Panc1 (cell line): Measurements from ENCODE around the gene SALL3.

Source experiments
- CTCF ChIP-seq: fragments of 450-650 bp; IDR thresholded peaks from 2 replicates; pipeline ENCODE4 v1.5.1; 2017; ENCODE audit warnings: mild to moderate bottlenecking
- SIN3A ChIP-seq: IDR thresholded peaks from 2 replicates; pipeline ENCODE4 v1.6.1; 2012; ENCODE audit warnings: low read depth, mild to moderate bottlenecking, low read length, moderate library complexity, borderline replicate concordance; ENCODE audit not compliant: insufficient read depth

GRCh38 chr18:79022603-79023002, 43.0 kb downstream of the SALL3 start:
- TF ChIP-seq CTCF (no peak), SIN3A (no peak)
